ENCODE measurements around the gene EBLN2.

Gene EBLN2

DNA sequence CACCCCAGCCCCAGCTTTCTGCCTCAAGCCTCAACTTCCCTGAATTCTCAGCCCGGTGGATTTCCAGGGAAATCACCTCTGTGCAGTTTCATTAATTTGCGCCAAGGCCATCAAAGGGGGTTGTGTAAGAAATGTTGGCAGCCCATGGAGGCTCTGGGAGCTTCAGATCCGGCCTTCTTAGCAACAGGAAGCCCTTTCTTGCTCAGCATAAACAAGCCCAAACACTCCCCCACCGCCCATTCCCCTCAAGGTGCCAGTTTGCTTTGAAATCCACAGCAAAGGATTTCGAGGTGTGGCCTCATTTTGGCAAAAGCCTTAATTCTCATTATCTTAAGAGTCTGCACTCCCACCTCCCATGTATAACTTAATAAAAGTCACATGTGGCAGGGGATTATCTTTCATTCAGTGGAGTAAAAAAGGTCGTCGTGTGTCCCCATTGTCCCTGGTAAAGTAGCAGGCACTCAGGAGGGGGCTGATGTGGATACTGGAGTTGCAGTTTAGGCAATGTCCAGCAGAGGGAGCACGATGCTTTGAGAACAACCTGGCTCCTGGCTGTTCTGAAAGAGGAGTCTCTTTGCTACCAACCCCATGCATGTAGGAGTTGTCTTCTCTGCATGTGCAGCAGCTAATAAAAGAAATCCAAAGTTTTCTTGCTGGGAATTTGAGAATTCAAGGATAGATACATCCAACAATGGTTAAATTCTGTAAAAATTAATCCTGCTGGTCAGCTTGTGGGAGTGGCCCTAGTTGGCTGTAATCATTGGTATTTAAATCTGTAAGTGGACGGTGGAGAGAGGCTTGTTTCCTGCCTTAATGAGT is 39.5 kb downstream of the EBLN2 start:
- Histone ChIP-seq H3K27ac (ENCODE audit: low read depth, low read length) (no peak overlapping the region), H3K4me3 (ENCODE audit: low read depth in 1 of 2, low read length in 2 of 2) (no peak overlapping the region), H3K4me1 (ENCODE audit: control insufficient read depth in 1 of 2, insufficient read depth in 2 of 2, low read length in 2 of 2) (peaks cover 0 to 4% of the 10 kb centered on the region in 2 donors), H3K27me3 (ENCODE audit: control insufficient read depth in 1 of 2, insufficient read depth in 2 of 2, low read length in 2 of 2) (no peaks in the 10 kb centered on the region), H3K9me3 (ENCODE audit: control insufficient read depth in 1 of 2, low read length in 2 of 2) (peaks cover 0 to 3% of the 10 kb centered on the region in 2 donors), H3K9ac (ENCODE audit: low read depth in 1 of 2, low read length in 2 of 2) (no peak overlapping the region), H3K36me3 (ENCODE audit: control insufficient read depth in 1 of 2, insufficient read depth in 2 of 2, low read length in 2 of 2) (no peaks in the 10 kb centered on the region)

DNA sequence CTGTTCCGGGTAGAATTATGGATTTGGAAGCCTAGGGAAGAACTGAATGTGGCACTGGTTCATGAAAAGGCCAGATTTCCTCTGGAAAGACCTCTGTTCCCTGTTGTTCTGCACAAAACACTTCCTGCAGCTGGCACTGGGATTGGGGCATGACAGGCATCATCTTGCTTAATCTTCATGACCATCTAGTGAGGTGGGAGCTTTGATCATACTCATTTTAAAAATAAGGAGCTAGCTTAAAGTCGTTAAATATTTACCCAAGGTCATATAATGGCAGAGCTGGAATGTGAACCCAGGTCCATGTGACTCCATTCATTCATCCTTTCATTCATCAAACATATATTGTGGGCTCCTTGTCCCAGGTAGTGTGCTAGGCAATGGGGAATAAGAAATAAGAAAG is 40.4 kb downstream of the EBLN2 start:
- H3K27ac ChIP-seq (ENCODE audit: low read depth, low read length), result no peak overlapping the region
- no peaks in the 10 kb centered on the region for H3K27me3 ChIP-seq (ENCODE audit: control insufficient read depth in 1 of 2, insufficient read depth in 2 of 2, low read length in 2 of 2)
- no peak overlapping the region for H3K9ac ChIP-seq (ENCODE audit: low read depth in 1 of 2, low read length in 2 of 2)
- H3K4me3 ChIP-seq (ENCODE audit: low read depth in 1 of 2, low read length in 2 of 2), result no peak overlapping the region
- no peaks in the 10 kb centered on the region for H3K36me3 ChIP-seq (ENCODE audit: control insufficient read depth in 1 of 2, insufficient read depth in 2 of 2, low read length in 2 of 2)
- peaks cover 0 to 4% of the 10 kb centered on the region in 2 donors for H3K4me1 ChIP-seq (ENCODE audit: control insufficient read depth in 1 of 2, insufficient read depth in 2 of 2, low read length in 2 of 2)
- H3K9me3 ChIP-seq (ENCODE audit: control insufficient read depth in 1 of 2, low read length in 2 of 2), result peaks cover 0 to 3% of the 10 kb centered on the region in 2 donors

- Histone ChIP-seq H3K27me3 (ENCODE audit: control insufficient read depth in 1 of 2, insufficient read depth in 2 of 2, low read length in 2 of 2) (no peaks in the 10 kb centered on the region), H3K9ac (ENCODE audit: low read depth in 1 of 2, low read length in 2 of 2) (no peak overlapping the region), H3K4me3 (ENCODE audit: low read depth in 1 of 2, low read length in 2 of 2) (no peak overlapping the region), H3K36me3 (ENCODE audit: control insufficient read depth in 1 of 2, insufficient read depth in 2 of 2, low read length in 2 of 2) (no peaks in the 10 kb centered on the region), H3K4me1 (ENCODE audit: control insufficient read depth in 1 of 2, insufficient read depth in 2 of 2, low read length in 2 of 2) (no peaks in the 10 kb centered on the region), H3K9me3 (ENCODE audit: control insufficient read depth in 1 of 2, low read length in 2 of 2) (no peaks in the 10 kb centered on the region), H3K27ac (ENCODE audit: low read depth, low read length) (no peak overlapping the region)
Measured at GRCh38 chr3:73107215-73107614, 45.8 kb downstream of the EBLN2 start.

DNA sequence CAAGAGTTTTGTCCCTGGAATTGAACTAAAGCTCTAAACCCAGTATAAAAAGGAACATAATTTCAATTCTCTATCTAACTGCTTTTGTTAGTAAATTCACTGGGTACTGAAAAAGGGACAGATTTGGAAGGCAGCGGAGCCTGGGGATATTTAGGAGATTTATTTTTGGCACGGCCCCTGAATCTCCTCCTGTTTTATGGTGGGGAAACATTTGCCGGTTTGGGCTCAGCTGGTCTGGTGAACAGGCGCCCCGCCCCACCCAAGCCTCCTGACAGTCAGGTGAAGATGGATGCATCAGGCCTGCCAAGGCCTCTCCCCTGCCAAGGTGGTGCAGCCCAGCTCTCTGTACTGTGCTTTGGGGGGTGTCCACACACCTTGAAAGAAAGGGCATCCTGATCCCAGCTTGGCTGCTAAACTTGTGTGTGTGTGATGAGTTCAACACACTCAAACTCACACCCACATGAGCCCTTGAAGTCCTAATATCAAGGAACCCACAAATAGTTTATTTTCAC is 46.3 kb downstream of the EBLN2 start:
- no peaks in the 10 kb centered on the region for H3K9me3 ChIP-seq (ENCODE audit: control insufficient read depth in 1 of 2, low read length in 2 of 2)
- no peak overlapping the region for H3K27ac ChIP-seq (ENCODE audit: low read depth, low read length)
- no peak overlapping the region for H3K9ac ChIP-seq (ENCODE audit: low read depth in 1 of 2, low read length in 2 of 2)
- no peaks in the 10 kb centered on the region for H3K36me3 ChIP-seq (ENCODE audit: control insufficient read depth in 1 of 2, insufficient read depth in 2 of 2, low read length in 2 of 2)
- H3K4me3 ChIP-seq (ENCODE audit: low read depth in 1 of 2, low read length in 2 of 2), result no peak overlapping the region
- no peaks in the 10 kb centered on the region for H3K4me1 ChIP-seq (ENCODE audit: control insufficient read depth in 1 of 2, insufficient read depth in 2 of 2, low read length in 2 of 2)
- H3K27me3 ChIP-seq (ENCODE audit: control insufficient read depth in 1 of 2, insufficient read depth in 2 of 2, low read length in 2 of 2), result no peaks in the 10 kb centered on the region

- H3K36me3 ChIP-seq (ENCODE audit: control insufficient read depth in 1 of 2, insufficient read depth in 2 of 2, low read length in 2 of 2), result no peaks in the 10 kb centered on the region
- H3K4me3 ChIP-seq (ENCODE audit: low read depth in 1 of 2, low read length in 2 of 2), result no peak overlapping the region
- no peaks in the 10 kb centered on the region for H3K9me3 ChIP-seq (ENCODE audit: control insufficient read depth in 1 of 2, low read length in 2 of 2)
- H3K4me1 ChIP-seq (ENCODE audit: control insufficient read depth in 1 of 2, insufficient read depth in 2 of 2, low read length in 2 of 2), result no peaks in the 10 kb centered on the region
- H3K9ac ChIP-seq (ENCODE audit: low read depth in 1 of 2, low read length in 2 of 2), result no peak overlapping the region
- H3K27me3 ChIP-seq (ENCODE audit: control insufficient read depth in 1 of 2, insufficient read depth in 2 of 2, low read length in 2 of 2), result no peaks in the 10 kb centered on the region
- no peak overlapping the region for H3K27ac ChIP-seq (ENCODE audit: low read depth, low read length)
Measured at GRCh38 chr3:73108750-73109149, 47.3 kb downstream of the EBLN2 start.

DNA sequence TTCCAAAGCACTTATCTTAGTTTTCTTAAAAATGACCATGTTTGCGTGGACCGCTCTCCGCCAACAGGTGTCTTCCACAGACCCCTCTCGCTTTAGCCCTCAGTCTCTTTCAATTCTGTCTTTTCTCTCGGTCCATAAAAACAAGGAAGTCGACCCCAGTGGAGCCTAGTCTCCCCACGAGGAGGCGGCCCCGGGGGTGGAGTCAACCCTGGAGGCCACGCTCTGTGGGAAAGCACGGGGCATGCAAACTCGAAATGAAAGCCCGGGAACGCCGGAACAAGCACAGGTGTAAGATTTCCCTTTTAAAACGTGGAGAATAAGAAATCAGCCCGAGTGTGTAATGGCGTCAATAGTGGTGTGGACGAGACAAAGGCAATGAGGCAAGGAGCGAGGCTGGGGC is 49.1 kb downstream of the EBLN2 start:
- Histone ChIP-seq H3K27me3 (ENCODE audit: control insufficient read depth in 1 of 2, insufficient read depth in 2 of 2, low read length in 2 of 2) (no peaks in the 10 kb centered on the region), H3K4me1 (ENCODE audit: control insufficient read depth in 1 of 2, insufficient read depth in 2 of 2, low read length in 2 of 2) (no peaks in the 10 kb centered on the region), H3K9me3 (ENCODE audit: control insufficient read depth in 1 of 2, low read length in 2 of 2) (no peaks in the 10 kb centered on the region), H3K36me3 (ENCODE audit: control insufficient read depth in 1 of 2, insufficient read depth in 2 of 2, low read length in 2 of 2) (no peaks in the 10 kb centered on the region), H3K27ac (ENCODE audit: low read depth, low read length) (no peak overlapping the region), H3K9ac (ENCODE audit: low read depth in 1 of 2, low read length in 2 of 2) (no peak overlapping the region), H3K4me3 (ENCODE audit: low read depth in 1 of 2, low read length in 2 of 2) (no peak overlapping the region)

Data from duodenal mucosa (tissue), 2 donors.